Aorta (tissue), 5 donors: ENCODE results near the gene RALB. TPM values are rescaled to one million over a fixed set of nuclear protein-coding genes. Genes with fewer than 3 reads are reported as not detected.
"Not testable (repeated sequence)": the region's sequence is repeated elsewhere in the genome, so short reads cannot be mapped to it uniquely, and the experiment has no call there.

Experiments used
- ATAC-seq: fragments of 200-7000 bp; cut with Tn5 transposase; one replicate; pipeline ENCODE4 v1.9.1; 2022; ENCODE audit warnings: moderate library complexity; ENCODE audit not compliant: low FRiP score
- DNase-seq, 2 donors: peaks; one replicate each; pipeline ENCODE4 v3.0.0-alpha.2; 2020
- H3K27ac ChIP-seq, 2 donors: one replicate each; pipeline ENCODE4 v1.5.1; 2013; ENCODE audit warnings: low read length in 2 of 2, mild to moderate bottlenecking in 2 of 2, moderate library complexity in 2 of 2, control low read depth in 1 of 2, inconsistent platforms in 1 of 2, low read depth in 1 of 2
- H3K27me3 ChIP-seq, 2 donors: one replicate each; pipeline ENCODE4 v1.6.1; 2013; ENCODE audit warnings: control low read depth in 1 of 2, low read length in 1 of 2, mild to moderate bottlenecking in 1 of 2, moderate library complexity in 1 of 2; ENCODE audit not compliant: insufficient read depth in 2 of 2, control insufficient read depth in 1 of 2
- H3K36me3 ChIP-seq, 2 donors: one replicate each; pipeline ENCODE4 v1.6.1; 2013; ENCODE audit warnings: control low read depth in 1 of 2, low read length in 1 of 2, mild to moderate bottlenecking in 1 of 2; ENCODE audit not compliant: insufficient read depth in 2 of 2, control insufficient read depth in 1 of 2
- H3K4me1 ChIP-seq, 2 donors: one replicate each; pipeline ENCODE4 v1.6.1; 2013; ENCODE audit warnings: low read length in 2 of 2, control low read depth in 1 of 2, mild to moderate bottlenecking in 1 of 2, moderate library complexity in 1 of 2; ENCODE audit not compliant: insufficient read depth in 2 of 2, control insufficient read depth in 1 of 2
- H3K4me3 ChIP-seq, 2 donors: one replicate each; pipeline ENCODE4 v1.5.1; 2013; ENCODE audit warnings: low read length in 2 of 2, control low read depth in 1 of 2, mild to moderate bottlenecking in 1 of 2
- H3K9me3 ChIP-seq: one replicate; pipeline ENCODE4 v1.6.1; 2013; ENCODE audit warnings: mild to moderate bottlenecking, low read length; ENCODE audit not compliant: control insufficient read depth
- WGBS, 2 donors: extraction: QIAGEN DNeasy Blood & Tissue Kit; methylation state at CpG; one replicate each; pipeline ENCODE4 v1.1.7; 2013; 5-methylcytosine and 5-hydroxymethylcytosine counted together
- intact Hi-C, 2 donors: fragments of 100-400 bp; cut with DNase I; formaldehyde crosslinking; loops; one replicate each; pipeline versions ENCODE4 v1.14.2 to v1.15.0; 2022
- polyA plus RNA-seq, 2 donors: library from polyadenylated mRNA; stranded (reverse); fragments of 200-250 nt; gene quantifications; one replicate each; pipeline ENCODE4 v1.2.3, GENCODE V29; 2013
- total RNA-seq, 2 donors: library from RNA; stranded (reverse); fragmentation: NEBNext Ultra II Directional; extraction: Animal tissue kit (Norgen Biotek cat#: 25700); gene quantifications; one replicate each; pipeline ENCODE4 v1.2.1, GENCODE V29; 2021
- donor health status: healthy with polysubstance abuse.
- donor health status: Bipolar disorder and iron deficiency.
- donor health status: DM: no; HTN: no; CAD: no.
- donor health status: DM: no; HTN: no; CAD: no.
- donor health status: DM: yes; HTN: yes; CAD: no.

RALB gene
- total and polyA plus RNA-seq, 4 donors, result 43.3 to 80.3 (median 50.1) TPM

DNA sequence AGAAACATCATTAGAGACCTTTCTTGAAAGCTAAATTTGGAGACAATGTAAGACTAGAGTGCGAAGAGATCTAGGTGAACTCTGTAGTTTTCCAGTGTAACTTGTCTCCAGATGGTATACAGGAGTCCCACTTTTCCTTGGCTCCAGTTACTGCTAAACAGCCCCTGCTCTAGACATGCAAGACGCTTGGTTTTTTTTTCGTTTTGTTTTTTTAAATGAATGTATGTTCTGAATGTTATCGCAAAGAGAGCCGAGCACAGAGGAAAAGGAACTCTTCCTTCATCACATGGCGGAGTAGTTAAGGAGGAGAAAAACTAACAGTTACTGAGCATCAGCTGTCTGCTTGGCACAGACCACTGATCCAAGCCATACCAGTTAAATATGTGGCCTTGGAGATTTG lies 2.4 kb downstream of the RALB start:
- Histone ChIP-seq H3K27ac (no peak overlapping the region), H3K27me3 (no peaks in the 10 kb centered on the region), H3K4me3 (no peak overlapping the region), H3K36me3 (no peaks in the 10 kb centered on the region), H3K4me1 (peaks cover 0 to 5% of the 10 kb centered on the region in 2 donors), H3K9me3 (no peaks in the 10 kb centered on the region)
- DNase-seq (no peak), ATAC-seq (no peak)
- intact Hi-C loops, result no loop called here
- 91 to 95% methylated on average over 6 of the region's 6 CpGs for WGBS, 2 donors

GRCh38 chr2:120255986-120256650 lies 3.5 kb downstream of the RALB start:
- Histone ChIP-seq H3K9me3 (no peaks in the 10 kb centered on the region), H3K4me1 (peaks cover 0 to 5% of the 10 kb centered on the region in 2 donors), H3K36me3 (no peaks in the 10 kb centered on the region), H3K27ac (no peak overlapping the region), H3K4me3 (no peak overlapping the region), H3K27me3 (no peaks in the 10 kb centered on the region)
- ATAC-seq (no peak), DNase-seq (no peak)
- WGBS, 2 donors, result 72 to 78% methylated on average over 9 of the region's 9 CpGs
- intact Hi-C loops, result no loop called here

DNA sequence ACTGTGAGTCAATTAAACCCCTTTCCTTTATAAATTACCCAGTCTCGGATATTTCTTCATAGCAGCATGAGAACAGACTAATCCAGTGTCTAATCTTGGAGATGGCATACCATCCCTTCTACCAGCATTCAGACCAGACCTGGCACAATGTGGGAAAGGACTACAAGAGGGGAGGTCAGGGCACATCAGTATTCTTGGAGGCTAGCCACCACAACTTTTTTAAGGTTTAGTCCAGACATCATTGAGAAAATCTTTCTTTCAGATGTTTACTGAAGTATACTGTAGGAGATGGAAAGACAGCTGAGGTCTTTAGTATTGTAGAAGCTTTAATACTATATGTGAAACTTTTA lies 4.0 kb downstream of the RALB start:
- peaks cover 0 to 5% of the 10 kb centered on the region in 2 donors for H3K4me1 ChIP-seq
- no peaks in the 10 kb centered on the region for H3K27me3 ChIP-seq
- no peak overlapping the region for H3K4me3 ChIP-seq
- intact Hi-C loops, result no loop called here
- WGBS, 2 donors, result 78 to 87% methylated on average over 1 of the region's 1 CpG
- DNase-seq (no peak), ATAC-seq (no peak)
- H3K9me3 ChIP-seq, result no peaks in the 10 kb centered on the region
- no peaks in the 10 kb centered on the region for H3K36me3 ChIP-seq
- H3K27ac ChIP-seq, result no peak overlapping the region

- no peak for DNase-seq
Observed at GRCh38 chr2:120257522-120257921, 4.9 kb downstream of the RALB start.

DNA sequence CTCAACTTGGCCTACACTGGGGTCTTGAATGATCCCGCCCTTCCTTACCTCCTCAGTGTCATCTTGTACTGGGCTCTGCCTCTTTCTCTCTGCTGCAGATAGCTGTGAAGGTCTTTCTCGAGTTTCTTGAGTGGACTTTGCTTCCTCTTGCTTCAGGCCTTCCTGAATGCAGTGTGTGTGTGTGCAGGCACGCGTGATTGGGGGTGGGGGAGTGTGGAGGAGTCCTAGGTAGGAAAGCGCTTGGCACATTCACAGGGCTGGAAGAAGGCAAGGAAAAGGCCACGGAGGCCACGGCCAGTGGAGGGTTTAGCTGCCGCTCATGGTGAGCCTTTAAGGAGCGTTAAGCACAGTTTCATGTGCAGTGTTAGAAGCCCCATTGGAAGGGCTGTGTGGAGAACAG lies 5.5 kb downstream of the RALB start:
- H3K27ac ChIP-seq, result no peak overlapping the region
- intact Hi-C loops, result no loop called here
- H3K4me1 ChIP-seq, result peaks cover 0 to 5% of the 10 kb centered on the region in 2 donors
- no peak overlapping the region for H3K4me3 ChIP-seq
- 92 to 94% methylated on average over 9 of the region's 9 CpGs for WGBS, 2 donors
- no peaks in the 10 kb centered on the region for H3K9me3 ChIP-seq
- ATAC-seq (no peak), DNase-seq (peak in 1 of 2 donors; percentile 24)
- H3K36me3 ChIP-seq, result no peaks in the 10 kb centered on the region
- no peaks in the 10 kb centered on the region for H3K27me3 ChIP-seq

More at GRCh38 chr2:120257522-120257921, 4.9 kb downstream of the RALB start:
- Histone ChIP-seq H3K4me1 (peaks cover 0 to 5% of the 10 kb centered on the region in 2 donors), H3K27ac (no peak overlapping the region), H3K36me3 (no peaks in the 10 kb centered on the region), H3K4me3 (no peak overlapping the region), H3K27me3 (no peaks in the 10 kb centered on the region), H3K9me3 (no peaks in the 10 kb centered on the region)
- intact Hi-C loops, result no loop called here
- 77 to 78% methylated on average over 1 of the region's 1 CpG for WGBS, 2 donors
- ATAC-seq, result no peak

- H3K4me1 ChIP-seq, H3K36me3 ChIP-seq, H3K27ac ChIP-seq, intact Hi-C loops, H3K27me3 ChIP-seq, DNase-seq, H3K9me3 ChIP-seq, ATAC-seq, H3K4me3 ChIP-seq: not testable (repeated sequence)
- WGBS, 2 donors, result 98% methylated on average over 8 to 15 of the region's 15 CpGs
Observed at GRCh38 chr2:120259939-120260338, 7.3 kb downstream of the RALB start.

- 95 to 97% methylated on average over 5 of the region's 5 CpGs for WGBS, 2 donors
- no peaks in the 10 kb centered on the region for H3K9me3 ChIP-seq
- DNase-seq, result no peak
- no peaks in the 10 kb centered on the region for H3K4me1 ChIP-seq
- intact Hi-C loops, result no loop called here
- H3K36me3 ChIP-seq, result no peaks in the 10 kb centered on the region
- no peak overlapping the region for H3K4me3 ChIP-seq
- ATAC-seq, result no peak
- no peak overlapping the region for H3K27ac ChIP-seq
- no peaks in the 10 kb centered on the region for H3K27me3 ChIP-seq
Observed at GRCh38 chr2:120260736-120261135, 8.1 kb downstream of the RALB start.

GRCh38 chr2:120261387-120262006 lies 8.8 kb downstream of the RALB start:
- Histone ChIP-seq H3K9me3 (no peaks in the 10 kb centered on the region), H3K27me3 (no peaks in the 10 kb centered on the region), H3K4me1 (no peaks in the 10 kb centered on the region), H3K27ac (no peak overlapping the region), H3K4me3 (no peak overlapping the region), H3K36me3 (no peaks in the 10 kb centered on the region)
- no peak for DNase-seq
- intact Hi-C loops, result no loop called here
- no peak for ATAC-seq
- 92 to 93% methylated on average over 6 of the region's 6 CpGs for WGBS, 2 donors

- intact Hi-C loops, result no loop called here
Observed at GRCh38 chr2:120262150-120262549, 9.5 kb downstream of the RALB start.

More at GRCh38 chr2:120262150-120262549, 9.5 kb downstream of the RALB start:
- WGBS, 2 donors, result 68 to 95% methylated on average over 2 of the region's 2 CpGs
- Histone ChIP-seq H3K4me3 (no peak overlapping the region), H3K4me1 (no peaks in the 10 kb centered on the region), H3K27me3 (no peaks in the 10 kb centered on the region), H3K9me3 (no peaks in the 10 kb centered on the region), H3K36me3 (no peaks in the 10 kb centered on the region), H3K27ac (no peak overlapping the region)
- no peak for DNase-seq
- ATAC-seq, result no peak
